HG02763 (cell line): ENCODE results near the gene REXO4.
"Not testable (repeated sequence)": the region's sequence is repeated elsewhere in the genome, so short reads cannot be mapped to it uniquely, and the experiment has no call there.

Source experiments
- ATAC-seq: cut with Tn5 transposase; IDR thresholded peaks from one replicate; pipeline ENCODE4 v1.9.1; 2021; ENCODE audit warnings: mild to moderate bottlenecking, moderate library complexity; ENCODE audit not compliant: unreplicated experiment

REXO4 gene

GRCh38 chr9:133451865-133452264 is 34.1 kb upstream of the REXO4 start:
- ATAC-seq: not testable (repeated sequence)

- ATAC-seq: no peak
Observed at GRCh38 chr9:133449760-133450159, 31.9 kb upstream of the REXO4 start.

- ATAC-seq: no peak
Observed at GRCh38 chr9:133448487-133448972, 30.7 kb upstream of the REXO4 start.

DNA sequence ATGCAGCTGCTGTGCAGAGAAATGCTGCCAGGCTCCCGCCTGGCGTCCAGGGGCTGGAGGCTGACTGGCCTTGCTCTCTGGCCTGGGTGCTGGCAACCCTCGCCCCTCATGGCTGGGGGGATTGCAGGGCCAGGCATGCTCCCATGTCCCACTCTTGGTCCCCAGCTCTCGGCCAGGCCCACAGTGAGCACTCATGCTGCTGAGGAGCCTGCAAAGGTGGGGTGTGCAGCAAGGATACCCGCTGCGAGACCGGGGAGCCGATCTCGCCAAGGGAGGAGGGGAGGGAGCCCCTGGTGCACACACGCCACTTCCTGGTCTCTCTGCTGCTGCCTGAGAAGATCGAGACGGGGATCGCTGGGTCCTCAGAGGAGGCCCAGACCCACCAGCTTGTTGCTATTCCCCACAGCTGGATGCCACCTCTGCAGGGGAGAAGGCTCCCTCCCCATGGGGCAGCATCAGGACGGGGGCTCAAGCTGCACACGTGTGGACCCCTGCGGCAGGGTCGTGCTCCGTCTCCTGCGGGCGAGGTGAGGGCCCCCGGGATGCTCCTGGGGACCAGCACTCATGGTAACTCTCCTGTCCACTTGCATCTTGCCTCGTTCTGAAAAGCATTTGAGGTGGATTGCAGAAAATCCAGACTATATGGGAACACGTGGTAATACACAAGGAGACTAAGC is 27.6 kb upstream of the REXO4 start:
- ATAC-seq: no peak

DNA sequence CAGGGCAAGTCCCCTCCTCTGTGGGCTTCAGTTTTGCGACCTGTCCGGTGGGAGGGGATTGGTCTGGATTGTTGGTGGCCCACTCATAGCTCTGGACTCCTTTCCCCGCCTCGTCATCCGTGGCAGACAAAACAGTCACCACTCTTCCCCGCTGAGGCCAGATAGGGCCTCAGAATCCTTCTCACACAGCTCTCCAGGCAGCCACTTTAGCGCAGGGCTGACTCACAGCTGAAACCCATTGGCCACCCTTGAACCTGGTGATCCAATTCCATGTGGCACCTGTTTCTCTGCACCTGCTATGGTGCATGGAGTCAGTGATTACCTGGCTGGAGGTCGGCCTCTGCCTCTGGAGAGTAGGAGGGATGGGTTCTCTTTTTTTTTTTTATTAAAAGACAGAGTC is 26.2 kb upstream of the REXO4 start:
- no peak for ATAC-seq

- ATAC-seq: no peak
Observed at GRCh38 chr9:133443248-133443647, 25.4 kb upstream of the REXO4 start.

GRCh38 chr9:133441571-133441970 is 23.8 kb upstream of the REXO4 start:
- ATAC-seq: no peak

- no peak for ATAC-seq
Observed at GRCh38 chr9:133440874-133441273, 23.1 kb upstream of the REXO4 start.

GRCh38 chr9:133439337-133439736 is 21.5 kb upstream of the REXO4 start:
- no peak for ATAC-seq

GRCh38 chr9:133437753-133438531 is 20.1 kb upstream of the REXO4 start:
- ATAC-seq: no peak

DNA sequence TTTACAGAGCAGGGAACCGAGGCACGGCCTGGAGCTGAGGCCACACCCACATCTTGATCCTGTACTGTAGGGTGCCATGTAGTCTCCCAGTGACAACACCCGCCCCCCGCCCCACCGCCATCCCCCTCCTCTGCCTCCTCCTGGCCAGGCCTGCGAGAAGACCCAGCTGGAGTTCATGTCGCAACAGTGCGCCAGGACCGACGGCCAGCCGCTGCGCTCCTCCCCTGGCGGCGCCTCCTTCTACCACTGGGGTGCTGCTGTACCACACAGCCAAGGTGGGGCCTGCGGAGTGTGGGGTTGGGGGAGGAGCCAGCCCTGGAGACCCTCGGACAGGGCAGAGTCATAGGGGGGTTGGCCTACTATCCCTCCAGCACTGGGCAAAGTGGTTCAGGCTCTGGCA is 18.9 kb upstream of the REXO4 start:
- no peak for ATAC-seq

- ATAC-seq: no peak
Observed at GRCh38 chr9:133433351-133433843, 15.6 kb upstream of the REXO4 start.

GRCh38 chr9:133430244-133430643 is 12.4 kb upstream of the REXO4 start:
- no peak for ATAC-seq

- no peak for ATAC-seq
Observed at GRCh38 chr9:133429641-133430161, 11.9 kb upstream of the REXO4 start.

DNA sequence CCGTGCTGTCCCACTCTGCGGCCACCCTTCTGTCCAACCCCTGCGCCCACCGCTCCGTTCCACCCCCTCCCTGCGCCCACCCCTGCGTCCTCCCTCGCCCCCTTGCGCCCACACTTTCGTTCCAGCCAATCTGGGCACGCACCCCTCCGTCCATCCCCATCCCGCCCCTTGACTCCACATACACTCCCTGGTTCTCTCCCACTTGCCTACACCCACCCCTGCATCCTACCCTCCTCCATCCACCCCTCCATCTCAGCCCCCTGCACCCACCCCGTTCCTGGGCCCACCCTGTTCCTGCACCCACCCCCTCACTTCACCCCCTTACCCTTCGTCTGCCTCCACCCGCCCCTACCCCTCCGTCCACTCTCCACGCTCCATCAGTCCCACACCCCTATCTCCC is 11.4 kb upstream of the REXO4 start:
- ATAC-seq: no peak

DNA sequence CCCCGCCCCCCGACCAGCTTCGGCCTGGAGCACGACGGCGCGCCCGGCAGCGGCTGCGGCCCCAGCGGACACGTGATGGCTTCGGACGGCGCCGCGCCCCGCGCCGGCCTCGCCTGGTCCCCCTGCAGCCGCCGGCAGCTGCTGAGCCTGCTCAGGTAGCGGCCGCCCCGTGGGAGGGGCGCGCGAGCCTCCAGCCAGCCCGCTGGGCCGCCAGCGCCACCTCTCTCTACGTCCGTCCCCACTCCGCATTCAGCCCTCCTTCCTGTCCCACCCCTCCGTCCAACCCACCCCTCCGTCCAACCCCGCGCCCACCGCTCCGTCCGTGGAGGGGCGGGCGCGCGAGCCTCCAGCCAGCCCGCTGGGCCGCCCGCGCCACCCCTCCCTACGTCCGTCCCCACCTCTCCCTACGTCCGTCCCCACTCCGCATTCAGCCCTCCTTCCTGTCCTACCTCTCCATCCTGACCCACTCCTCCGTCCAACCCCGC is 10.8 kb upstream of the REXO4 start:
- no peak for ATAC-seq

GRCh38 chr9:133427658-133428348 is 10.0 kb upstream of the REXO4 start:
- no peak for ATAC-seq

DNA sequence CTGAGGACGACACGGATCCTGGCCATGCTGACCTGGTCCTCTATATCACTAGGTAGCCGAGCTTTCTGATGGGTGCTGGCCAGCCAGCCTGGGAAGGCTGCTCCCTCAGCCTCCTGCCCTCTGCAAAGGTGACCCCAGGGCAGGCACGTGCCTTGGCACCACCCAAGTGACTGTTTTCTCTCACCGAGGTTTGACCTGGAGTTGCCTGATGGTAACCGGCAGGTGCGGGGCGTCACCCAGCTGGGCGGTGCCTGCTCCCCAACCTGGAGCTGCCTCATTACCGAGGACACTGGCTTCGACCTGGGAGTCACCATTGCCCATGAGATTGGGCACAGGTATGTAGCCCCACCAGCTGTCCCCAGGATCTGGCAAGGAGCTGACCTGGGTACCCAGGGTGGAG is 8.2 kb upstream of the REXO4 start:
- ATAC-seq: no peak

DNA sequence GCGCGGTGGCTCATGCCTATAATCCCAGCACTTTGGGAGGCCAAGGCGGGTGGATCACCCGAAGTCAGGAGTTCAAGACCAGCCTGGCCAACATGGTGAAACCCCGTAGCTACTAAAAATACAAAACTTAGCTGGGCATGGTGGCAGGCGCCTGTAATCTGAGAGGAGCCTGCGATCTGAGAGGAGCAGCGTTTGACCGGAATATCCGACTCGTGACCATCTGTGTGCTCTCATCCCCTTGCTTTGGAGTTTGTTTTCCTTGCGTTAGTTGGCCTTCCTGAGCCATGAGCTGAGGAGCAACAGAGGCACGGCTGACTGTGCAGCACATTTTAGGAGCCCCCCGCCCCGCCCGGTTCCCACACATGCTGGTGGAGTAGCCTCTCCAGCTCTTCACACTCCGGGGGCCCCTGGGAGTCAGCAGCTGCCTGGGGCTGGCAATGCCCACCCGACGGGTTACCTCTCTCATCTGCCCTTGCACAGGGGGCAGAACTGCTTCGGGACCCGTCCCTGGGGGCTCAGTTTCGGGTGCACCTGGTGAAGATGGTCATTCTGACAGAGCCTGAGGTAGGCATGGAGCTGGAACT is 7.3 kb upstream of the REXO4 start:
- ATAC-seq: no peak

- ATAC-seq: no peak
Observed at GRCh38 chr9:133424187-133424586, 6.4 kb upstream of the REXO4 start.

GRCh38 chr9:133423216-133423615 is 5.4 kb upstream of the REXO4 start:
- ATAC-seq: no peak
